ENCODE measurements around the gene MINDY4.
"Not testable (repeated sequence)": the region's sequence is repeated elsewhere in the genome, so short reads cannot be mapped to it uniquely, and the experiment has no call there.

MINDY4 gene

GRCh38 chr7:30805081-30805691 is 34.0 kb downstream of the MINDY4 start:
- DNase-seq (ENCODE audit: low read depth), result no peak

GRCh38 chr7:30805931-30806330 is 34.7 kb downstream of the MINDY4 start:
- DNase-seq (ENCODE audit: low read depth), result no peak

- not testable (repeated sequence) for DNase-seq (ENCODE audit: low read depth)
Measured at GRCh38 chr7:30807477-30807876, 36.3 kb downstream of the MINDY4 start.

DNA sequence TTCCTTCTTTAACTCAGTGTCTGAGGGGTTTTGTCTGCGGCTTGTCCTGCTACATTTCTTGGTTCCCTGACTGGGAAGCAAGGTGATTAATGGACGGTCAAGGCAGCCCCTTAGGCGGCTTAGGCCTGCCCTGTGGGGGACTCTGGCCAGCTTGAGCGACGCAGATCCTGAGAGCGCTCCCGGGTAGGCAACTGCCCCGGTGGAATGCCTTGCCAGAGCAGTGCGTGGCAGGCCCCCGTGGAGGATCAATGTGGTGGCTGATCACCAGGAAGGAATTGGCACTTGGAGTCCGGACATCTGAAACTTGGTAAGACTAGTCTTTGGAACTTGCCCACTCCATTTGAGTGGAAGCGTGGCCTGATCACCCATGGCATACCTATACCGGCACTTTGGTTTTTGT is 36.7 kb downstream of the MINDY4 start:
- not testable (repeated sequence) for DNase-seq (ENCODE audit: low read depth)

DNA sequence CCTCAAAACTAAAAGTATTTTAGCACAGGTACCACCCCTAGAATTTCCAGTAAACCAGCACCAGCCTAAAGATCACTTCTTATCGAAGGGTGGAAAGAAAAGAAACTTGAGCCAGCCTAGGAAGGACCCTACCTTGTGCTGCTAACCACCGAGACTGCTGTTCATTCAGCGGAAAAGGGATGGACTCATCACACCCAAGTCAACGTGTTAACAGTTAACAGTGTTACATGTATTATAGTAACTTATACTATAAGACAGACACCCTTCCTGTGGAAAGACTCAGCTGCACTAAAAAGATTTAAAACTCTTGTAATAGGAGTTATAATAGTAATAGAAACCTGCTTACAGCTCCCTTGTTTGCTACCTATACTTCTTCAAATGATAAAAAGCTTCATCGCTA is 39.8 kb downstream of the MINDY4 start:
- no peak for DNase-seq (ENCODE audit: low read depth)

GRCh38 chr7:30812676-30813075 is 41.5 kb downstream of the MINDY4 start:
- DNase-seq (ENCODE audit: low read depth), result no peak

DNA sequence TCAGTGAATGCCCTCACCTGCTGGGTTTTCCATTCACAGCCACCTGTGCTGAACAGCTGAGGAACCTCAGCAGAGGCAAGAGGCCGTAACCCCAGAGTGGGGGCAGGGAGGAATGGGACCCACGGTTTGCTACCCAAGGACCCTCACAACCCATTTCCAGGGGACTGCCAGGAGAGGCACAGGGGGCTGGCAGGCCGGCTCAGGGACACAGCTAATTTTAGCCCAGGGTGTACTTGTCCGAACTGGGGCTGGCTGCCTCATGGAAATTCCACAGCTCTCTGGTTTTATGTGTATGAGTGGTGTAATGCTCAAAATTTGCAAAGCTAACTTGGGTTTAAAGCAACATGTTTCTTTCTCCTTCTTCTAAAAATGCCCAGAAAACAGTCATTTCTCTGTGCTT is 42.2 kb downstream of the MINDY4 start:
- no peak for DNase-seq (ENCODE audit: low read depth)

DNA sequence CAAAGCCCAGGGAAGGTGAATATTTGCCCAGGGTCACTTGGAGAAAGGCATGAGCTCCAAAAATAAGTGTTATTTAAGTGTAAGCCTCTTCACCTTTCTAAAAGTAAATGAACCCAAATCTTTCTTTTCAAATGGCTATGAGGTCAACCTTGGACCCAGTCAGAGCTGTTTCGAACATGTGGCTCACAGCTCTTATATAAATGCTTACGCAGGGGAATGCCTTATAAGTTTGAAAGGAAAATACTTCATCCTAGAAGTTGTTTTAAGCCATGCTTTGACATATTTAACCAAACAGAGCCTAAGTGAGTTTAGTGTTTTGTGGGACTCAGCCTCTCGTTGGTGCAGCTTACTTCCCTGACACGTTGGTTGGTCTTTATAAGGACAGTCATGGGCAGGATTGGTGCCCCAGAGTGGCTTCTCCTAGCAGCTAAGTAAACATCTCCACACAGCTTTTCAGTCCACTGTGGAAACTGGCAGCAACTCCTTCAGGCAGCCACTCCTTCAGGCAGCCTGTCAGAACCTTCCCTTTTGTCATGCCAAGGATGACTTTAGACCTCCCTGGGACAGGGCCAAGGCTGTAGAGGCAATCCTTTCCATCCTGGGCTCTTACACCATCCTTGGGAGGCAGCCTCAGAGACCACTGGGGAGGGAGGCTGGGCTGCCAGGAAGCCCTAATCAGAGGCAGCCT is 43.6 kb downstream of the MINDY4 start:
- DNase-seq (ENCODE audit: low read depth), result no peak

DNA sequence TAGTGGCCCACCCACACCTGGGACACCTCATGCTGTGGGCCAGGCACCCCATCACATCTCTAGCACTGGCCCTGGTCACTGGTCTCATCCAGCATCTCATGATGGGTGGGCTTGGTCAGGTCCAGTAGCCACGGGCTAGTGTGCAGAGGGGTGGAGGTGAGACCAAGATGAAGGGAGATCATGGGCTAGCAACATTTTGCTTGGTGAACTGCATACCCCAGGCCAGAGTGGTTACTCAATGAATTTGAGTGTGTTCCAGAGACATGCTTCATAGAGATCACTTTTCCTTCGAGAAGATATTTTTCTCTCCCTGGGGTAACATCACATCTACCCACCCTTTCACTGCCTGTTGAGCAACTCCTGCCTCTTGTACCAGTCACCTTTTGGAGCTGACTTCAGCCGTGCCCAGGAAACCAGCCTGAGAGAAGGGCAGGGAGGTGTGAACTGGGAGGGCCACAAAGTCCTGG is 44.2 kb downstream of the MINDY4 start:
- DNase-seq (ENCODE audit: low read depth), result no peak

GRCh38 chr7:30815951-30816644 is 44.9 kb downstream of the MINDY4 start:
- no peak for DNase-seq (ENCODE audit: low read depth)

- no peak for DNase-seq (ENCODE audit: low read depth)
Measured at GRCh38 chr7:30816645-30817370, 45.6 kb downstream of the MINDY4 start.

GRCh38 chr7:30817371-30817767 is 46.2 kb downstream of the MINDY4 start:
- no peak for DNase-seq (ENCODE audit: low read depth)

- DNase-seq (ENCODE audit: low read depth), result no peak
Measured at GRCh38 chr7:30824821-30825720, 53.9 kb downstream of the MINDY4 start.

GRCh38 chr7:30826181-30826580 is 55.0 kb downstream of the MINDY4 start:
- no peak for DNase-seq (ENCODE audit: low read depth)

- DNase-seq (ENCODE audit: low read depth), result no peak
Measured at GRCh38 chr7:30828591-30828990, 57.4 kb downstream of the MINDY4 start.

DNA sequence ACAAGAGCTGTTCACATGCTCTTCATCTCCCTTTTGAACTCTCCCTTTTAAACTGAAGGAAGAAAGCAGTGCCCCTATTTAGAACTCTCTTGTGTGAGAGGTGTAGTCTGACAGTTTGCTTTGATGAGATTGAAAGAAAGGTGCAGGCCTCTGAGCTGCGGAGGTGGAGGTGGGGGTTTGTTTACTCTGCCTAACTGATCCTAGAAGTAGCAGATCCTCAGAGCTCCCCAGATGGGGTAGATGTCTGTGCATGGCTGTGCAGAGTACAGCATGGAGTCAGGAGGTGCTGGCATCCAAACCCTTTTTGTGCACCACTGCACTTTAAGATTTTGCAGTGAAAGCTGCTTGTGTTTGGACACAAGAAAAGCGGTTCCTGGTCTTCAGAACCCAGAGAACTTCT is 58.3 kb downstream of the MINDY4 start:
- DNase-seq (ENCODE audit: low read depth), result no peak

DNA sequence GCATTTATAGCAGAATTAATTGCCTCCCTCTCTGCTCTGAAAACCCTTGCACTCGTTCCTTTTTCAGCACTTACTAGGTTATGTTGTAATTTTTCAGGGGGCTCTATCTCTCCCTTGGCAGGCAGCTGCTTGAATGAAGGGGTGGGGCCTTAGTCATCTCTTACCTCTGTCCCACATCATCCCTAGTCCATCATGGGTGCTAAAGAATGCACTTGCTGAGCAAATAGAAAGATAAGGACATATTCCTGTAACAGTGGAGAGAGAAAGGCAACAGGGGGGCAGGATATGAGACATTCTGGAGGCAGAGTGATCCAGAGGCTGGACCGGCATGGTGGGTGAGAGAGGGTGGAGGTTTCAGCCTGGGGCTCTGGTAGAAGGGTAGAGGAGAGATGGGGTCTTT is 60.0 kb downstream of the MINDY4 start:
- DNase-seq (ENCODE audit: low read depth), result no peak

GRCh38 chr7:30831936-30832335 is 60.7 kb downstream of the MINDY4 start:
- DNase-seq (ENCODE audit: low read depth), result no peak

- DNase-seq (ENCODE audit: low read depth), result not testable (repeated sequence)
Measured at GRCh38 chr7:30834017-30834674, 62.9 kb downstream of the MINDY4 start.

- DNase-seq (ENCODE audit: low read depth), result no peak
Measured at GRCh38 chr7:30835396-30835915, 64.2 kb downstream of the MINDY4 start.

DNA sequence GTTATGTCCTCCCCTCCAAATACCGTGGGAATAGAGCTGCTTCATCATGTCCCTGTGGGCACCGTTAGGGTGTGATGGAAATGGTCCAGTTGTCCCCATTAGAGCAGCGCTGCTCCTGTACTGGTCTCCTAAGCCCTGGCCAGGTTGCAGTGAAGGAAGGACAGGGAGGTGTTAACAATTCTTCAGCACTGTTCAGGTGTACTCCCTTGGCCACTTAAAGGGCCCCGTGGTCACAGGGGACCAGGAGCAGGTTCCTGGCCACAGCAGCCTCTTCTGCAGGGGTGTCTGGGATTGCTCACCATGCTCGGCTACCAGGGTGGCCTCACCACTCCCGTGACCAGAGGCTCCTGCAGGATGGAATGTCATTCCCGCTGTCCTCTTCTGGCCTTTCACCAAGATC is 65.8 kb downstream of the MINDY4 start:
- no peak for DNase-seq (ENCODE audit: low read depth)
